Mesothelial cell of epicardium (in vitro differentiated cells): ENCODE measurements around the gene FMNL2. TPM values are rescaled to one million over a fixed set of nuclear protein-coding genes. Genes with fewer than 3 reads are reported as not detected.

Experiments
- DNase-seq, 2 experiments: peaks; one replicate each; pipeline ENCODE4 v3.0.0; 2021; ENCODE audit warnings: low spot score in 2 of 2; ENCODE audit not compliant: unreplicated experiment in 2 of 2
- H3K27ac Mint-ChIP-seq: 2 replicates; pipeline ENCODE4 v1.8.0; 2021; ENCODE audit warnings: mixed read lengths
- H3K27me3 Mint-ChIP-seq: 2 replicates; pipeline ENCODE4 v1.8.0; 2021; ENCODE audit warnings: low read depth, mixed read lengths
- H3K36me3 Mint-ChIP-seq: 2 replicates; pipeline ENCODE4 v1.8.0; 2021; ENCODE audit warnings: mixed read lengths
- H3K4me1 Mint-ChIP-seq: 2 replicates; pipeline ENCODE4 v1.8.0; 2021; ENCODE audit warnings: mixed read lengths
- H3K4me3 Mint-ChIP-seq: 2 replicates; pipeline ENCODE4 v1.8.0; 2021; ENCODE audit warnings: mild to moderate bottlenecking, moderate library complexity, mixed read lengths
- H3K9me3 Mint-ChIP-seq: 2 replicates; pipeline ENCODE4 v1.8.0; 2021; ENCODE audit warnings: mixed read lengths
- total RNA-seq: library from RNA; stranded (reverse); gene quantifications from 3 replicates; pipeline ENCODE4 v1.2.1, GENCODE V29; 2021
- TF ChIP-seq, protein P1 (sequence below): fragments of 200-600 bp; sonication (generic); IDR thresholded peaks from one replicate; pipeline ENCODE4 v1.5.0; 2021; ENCODE audit warnings: antibody characterized with exemption; ENCODE audit not compliant: unreplicated experiment

The FMNL2 gene
- total RNA-seq, 1 donor from 2014 or later: 52.6 TPM

- H3K4me3 Mint-ChIP-seq: no peak overlapping the region
- DNase-seq: no peak
- H3K27ac Mint-ChIP-seq: peak overlapping the region; percentile 66
- no peaks in the 10 kb centered on the region for H3K36me3 Mint-ChIP-seq
- H3K27me3 Mint-ChIP-seq: no peaks in the 10 kb centered on the region
- TF ChIP-seq, protein P1, sequence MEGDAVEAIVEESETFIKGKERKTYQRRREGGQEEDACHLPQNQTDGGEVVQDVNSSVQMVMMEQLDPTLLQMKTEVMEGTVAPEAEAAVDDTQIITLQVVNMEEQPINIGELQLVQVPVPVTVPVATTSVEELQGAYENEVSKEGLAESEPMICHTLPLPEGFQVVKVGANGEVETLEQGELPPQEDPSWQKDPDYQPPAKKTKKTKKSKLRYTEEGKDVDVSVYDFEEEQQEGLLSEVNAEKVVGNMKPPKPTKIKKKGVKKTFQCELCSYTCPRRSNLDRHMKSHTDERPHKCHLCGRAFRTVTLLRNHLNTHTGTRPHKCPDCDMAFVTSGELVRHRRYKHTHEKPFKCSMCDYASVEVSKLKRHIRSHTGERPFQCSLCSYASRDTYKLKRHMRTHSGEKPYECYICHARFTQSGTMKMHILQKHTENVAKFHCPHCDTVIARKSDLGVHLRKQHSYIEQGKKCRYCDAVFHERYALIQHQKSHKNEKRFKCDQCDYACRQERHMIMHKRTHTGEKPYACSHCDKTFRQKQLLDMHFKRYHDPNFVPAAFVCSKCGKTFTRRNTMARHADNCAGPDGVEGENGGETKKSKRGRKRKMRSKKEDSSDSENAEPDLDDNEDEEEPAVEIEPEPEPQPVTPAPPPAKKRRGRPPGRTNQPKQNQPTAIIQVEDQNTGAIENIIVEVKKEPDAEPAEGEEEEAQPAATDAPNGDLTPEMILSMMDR: no peak
- no peaks in the 10 kb centered on the region for H3K9me3 Mint-ChIP-seq
- H3K4me1 Mint-ChIP-seq: peaks cover 33% of the 10 kb centered on the region
These were observed 105.1 kb downstream of the FMNL2 start for GRCh38 chr2:152440049-152440448.

GRCh38 chr2:152440460-152440859 is 105.5 kb downstream of the FMNL2 start:
- TF ChIP-seq, protein P1: no peak
- peaks cover 33% of the 10 kb centered on the region for H3K4me1 Mint-ChIP-seq
- H3K27ac Mint-ChIP-seq: peak overlapping the region; percentile 66
- H3K4me3 Mint-ChIP-seq: no peak overlapping the region
- no peaks in the 10 kb centered on the region for H3K36me3 Mint-ChIP-seq
- H3K9me3 Mint-ChIP-seq: no peaks in the 10 kb centered on the region
- H3K27me3 Mint-ChIP-seq: no peaks in the 10 kb centered on the region
- no peak for DNase-seq

DNA sequence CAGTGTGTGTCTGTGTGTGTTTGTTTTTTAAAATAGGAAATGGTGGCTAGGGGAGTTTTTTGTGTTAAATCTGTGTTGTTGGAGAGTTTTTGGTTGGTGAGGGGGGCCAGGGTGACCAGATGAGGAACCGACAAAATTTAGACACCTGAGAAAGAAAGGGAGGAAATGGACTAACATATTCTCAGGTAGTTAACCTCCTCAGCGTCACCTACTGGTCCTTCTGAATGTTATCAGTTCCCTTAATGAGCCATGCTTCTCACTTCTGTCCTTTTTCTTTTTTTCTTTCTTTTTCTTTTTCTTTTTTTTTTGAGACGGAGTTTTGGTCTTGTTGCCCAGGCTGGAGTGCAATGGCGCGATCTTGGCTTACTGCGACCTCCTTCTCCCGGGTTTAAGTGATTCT is 107.0 kb downstream of the FMNL2 start:
- no peak for DNase-seq
- Mint-ChIP-seq H3K36me3 (no peaks in the 10 kb centered on the region), H3K27ac (no peak overlapping the region), H3K27me3 (no peaks in the 10 kb centered on the region), H3K4me1 (peaks cover 33% of the 10 kb centered on the region), H3K4me3 (no peak overlapping the region), H3K9me3 (no peaks in the 10 kb centered on the region)
- TF ChIP-seq, protein P1: no peak

GRCh38 chr2:152443771-152444170 is 108.8 kb downstream of the FMNL2 start:
- TF ChIP-seq, protein P1: no peak
- peaks cover 31% of the 10 kb centered on the region for H3K4me1 Mint-ChIP-seq
- no peak overlapping the region for H3K4me3 Mint-ChIP-seq
- no peak overlapping the region for H3K27ac Mint-ChIP-seq
- H3K36me3 Mint-ChIP-seq: no peaks in the 10 kb centered on the region
- DNase-seq: no peak
- H3K27me3 Mint-ChIP-seq: no peaks in the 10 kb centered on the region
- H3K9me3 Mint-ChIP-seq: no peaks in the 10 kb centered on the region

DNA sequence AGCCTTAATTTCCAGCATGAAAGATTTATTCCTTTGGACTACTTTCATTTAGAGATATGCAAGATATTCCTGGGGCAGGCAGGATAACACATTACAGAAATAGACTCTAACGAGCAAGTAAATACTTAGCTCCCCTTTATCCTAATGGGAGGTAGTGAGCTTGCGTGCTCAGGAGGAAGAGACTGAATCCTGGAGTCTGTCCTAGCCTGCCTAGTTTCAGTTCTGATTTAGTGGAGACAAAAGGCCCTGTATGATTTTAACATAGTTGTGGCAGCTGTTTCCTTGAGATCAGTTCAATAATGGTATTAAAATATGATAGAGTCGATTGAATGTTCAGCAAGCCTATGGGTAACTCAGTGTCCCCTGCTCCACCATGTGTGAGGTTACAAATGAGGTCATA is 109.5 kb downstream of the FMNL2 start:
- Mint-ChIP-seq H3K9me3 (no peaks in the 10 kb centered on the region), H3K27me3 (no peaks in the 10 kb centered on the region), H3K36me3 (no peaks in the 10 kb centered on the region), H3K4me1 (peaks cover 32% of the 10 kb centered on the region), H3K4me3 (no peak overlapping the region), H3K27ac (no peak overlapping the region)
- DNase-seq: no peak
- TF ChIP-seq, protein P1: no peak

- Mint-ChIP-seq H3K27me3 (no peaks in the 10 kb centered on the region), H3K27ac (no peak overlapping the region), H3K36me3 (no peaks in the 10 kb centered on the region), H3K9me3 (no peaks in the 10 kb centered on the region), H3K4me3 (no peak overlapping the region), H3K4me1 (peaks cover 23% of the 10 kb centered on the region)
- TF ChIP-seq, protein P1: no peak
- DNase-seq: no peak
These were observed 110.4 kb downstream of the FMNL2 start for GRCh38 chr2:152445375-152445774.
